CD14-positive monocyte (primary cell): Measurements from ENCODE around the gene ACTR2. TPM values are rescaled to one million over a fixed set of nuclear protein-coding genes. Genes with fewer than 3 reads are reported as not detected.
A peak's percentile ranks its signal among the peaks of the same experiment; 100 is the strongest.

Experiments used
- DNase-seq, 3 donors: peaks; one replicate each; pipeline ENCODE4 v3.0.0-alpha.2; 2011 to 2022
- H2AFZ ChIP-seq: 2 replicates; pipeline ENCODE4 v1.6.0; 2012; ENCODE audit warnings: mild to moderate bottlenecking, low read depth, low read length, inconsistent platforms; ENCODE audit not compliant: insufficient read depth, poor library complexity, severe bottlenecking
- H3K27ac ChIP-seq, 2 donors: 1 replicate in 1 of 2; 2 replicates in 1 of 2; pipeline ENCODE4 v1.5.1; 2012 to 2013; ENCODE audit warnings: low read length in 2 of 2, control low read depth in 1 of 2, inconsistent platforms in 1 of 2, low read depth in 1 of 2, mild to moderate bottlenecking in 1 of 2
- H3K27me3 ChIP-seq, 2 donors: one replicate each; pipeline versions ENCODE4 v1.6.0 to v1.6.1; 2011 to 2013; ENCODE audit warnings: low read length in 2 of 2; ENCODE audit not compliant: control insufficient read depth in 2 of 2, insufficient read depth in 2 of 2
- H3K36me3 ChIP-seq, 2 donors: replicated peaks in 1 of 2; 1 replicate in 1 of 2; 2 replicates in 1 of 2; pipeline versions ENCODE4 v1.5.1 to v1.6.1; 2012 to 2013; ENCODE audit warnings: low read length in 2 of 2, control low read depth in 1 of 2, inconsistent platforms in 1 of 2, mild to moderate bottlenecking in 1 of 2; ENCODE audit not compliant: insufficient read depth in 2 of 2, control insufficient read depth in 1 of 2
- H3K4me1 ChIP-seq, 2 donors: 1 replicate in 1 of 2; 2 replicates in 1 of 2; pipeline versions ENCODE4 v1.5.1 to v1.6.1; 2012 to 2013; ENCODE audit warnings: low read length in 2 of 2, control low read depth in 1 of 2, inconsistent platforms in 1 of 2, mild to moderate bottlenecking in 1 of 2, moderate library complexity in 1 of 2; ENCODE audit not compliant: insufficient read depth in 2 of 2, control insufficient read depth in 1 of 2
- H3K4me2 ChIP-seq: replicated peaks from 2 replicates; pipeline ENCODE3; 2012; ENCODE audit warnings: low read length, moderate library complexity, mild to moderate bottlenecking; ENCODE audit not compliant: poor library complexity, severe bottlenecking; ENCODE audit errors: extremely low read depth
- H3K4me3 ChIP-seq, 3 experiments: fragments of 200-600 bp in 1 of 3; sonication (generic) in 1 of 3; replicated peaks in 1 of 3; 1 replicate in 2 of 3; 2 replicates in 1 of 3; pipeline ENCODE4 v1.5.1; 2011 to 2013; ENCODE audit warnings: low read length in 3 of 3, mild to moderate bottlenecking in 3 of 3, control low read depth in 2 of 3, low read depth in 2 of 3, inconsistent platforms in 1 of 3, moderate library complexity in 1 of 3
- H3K79me2 ChIP-seq: 2 replicates; pipeline ENCODE4 v1.6.0; 2012; ENCODE audit warnings: mild to moderate bottlenecking, control low read depth, inconsistent platforms, low read length, moderate library complexity; ENCODE audit not compliant: insufficient read depth
- H3K9ac ChIP-seq: 2 replicates; pipeline ENCODE4 v1.6.0; 2017; ENCODE audit warnings: low read length, mild to moderate bottlenecking; ENCODE audit not compliant: insufficient read depth, poor library complexity, severe bottlenecking
- H3K9me3 ChIP-seq, 2 donors: replicated peaks in 1 of 2; 1 replicate in 1 of 2; 2 replicates in 1 of 2; pipeline versions ENCODE4 v1.5.1 to v1.6.1; 2012 to 2013; ENCODE audit warnings: low read length in 2 of 2, control low read depth in 1 of 2; ENCODE audit not compliant: control insufficient read depth in 1 of 2, insufficient read depth in 1 of 2
- H4K20me1 ChIP-seq: 2 replicates; pipeline ENCODE4 v1.6.0; 2012; ENCODE audit warnings: mild to moderate bottlenecking, low read length, control low read depth, moderate library complexity; ENCODE audit not compliant: insufficient read depth
- H3K27ac Mint-ChIP-seq, 7 donors: one replicate each; pipeline ENCODE4 v1.8.0; 2020; ENCODE audit warnings: mild to moderate bottlenecking in 7 of 7, mixed read lengths in 7 of 7, moderate library complexity in 6 of 7, inconsistent platforms in 2 of 7
- H3K27me3 Mint-ChIP-seq, 3 donors: one replicate each; pipeline ENCODE4 v1.8.0; 2021 to 2022; ENCODE audit warnings: low read depth in 3 of 3, mild to moderate bottlenecking in 3 of 3, mixed read lengths in 3 of 3, moderate library complexity in 3 of 3, inconsistent platforms in 1 of 3
- H3K36me3 Mint-ChIP-seq, 2 donors: one replicate each; pipeline ENCODE4 v1.8.0; 2020; ENCODE audit warnings: mixed read lengths in 2 of 2, inconsistent platforms in 1 of 2, mild to moderate bottlenecking in 1 of 2
- H3K4me1 Mint-ChIP-seq: one replicate; pipeline ENCODE4 v1.8.0; 2020; ENCODE audit warnings: mild to moderate bottlenecking, mixed read lengths
- H3K4me3 Mint-ChIP-seq, 2 donors: one replicate each; pipeline ENCODE4 v1.8.0; 2020; ENCODE audit warnings: mild to moderate bottlenecking in 2 of 2, mixed read lengths in 2 of 2, moderate library complexity in 1 of 2
- H3K9me3 Mint-ChIP-seq, 7 donors: one replicate each; pipeline ENCODE4 v1.8.0; 2020 to 2022; ENCODE audit warnings: mixed read lengths in 7 of 7, mild to moderate bottlenecking in 6 of 7, moderate library complexity in 6 of 7, inconsistent platforms in 2 of 7
- WGBS: methylation state at CpG from one replicate; pipeline ENCODE4 v1.1.5; 2013; ENCODE audit warnings: missing lambda C conversion rate; ENCODE audit not compliant: insufficient coverage; 5-methylcytosine and 5-hydroxymethylcytosine counted together
- intact Hi-C, 2 donors: fragments of 100-400 bp; cut with micrococcal nuclease; formaldehyde crosslinking; loops; one replicate each; pipeline versions ENCODE4 v1.15.0 to v1.15.1; 2023
- polyA plus RNA-seq, 3 donors: library from polyadenylated mRNA; depleted of rRNA in 1 of 3; unstranded in 2 of 3; stranded (reverse) in 1 of 3; fragments of 300-500 nt in 2 of 3; fragments of >200 nt in 1 of 3; fragmentation: Illumina TruSeq in 2 of 3; gene quantifications; 1 replicate in 2 of 3; 2 replicates in 1 of 3; pipeline ENCODE4 v1.2.3, GENCODE V29; 2012 to 2021
- TF ChIP-seq, protein P1 (sequence below): fragments of 200-600 bp; IDR thresholded peaks from one replicate; pipeline ENCODE4 v1.8.0; 2022; ENCODE audit warnings: antibody characterized with exemption, mild to moderate bottlenecking

Gene ACTR2
- polyA plus RNA-seq, 3 donors = 88.7 to 560 (median 342) TPM

DNA sequence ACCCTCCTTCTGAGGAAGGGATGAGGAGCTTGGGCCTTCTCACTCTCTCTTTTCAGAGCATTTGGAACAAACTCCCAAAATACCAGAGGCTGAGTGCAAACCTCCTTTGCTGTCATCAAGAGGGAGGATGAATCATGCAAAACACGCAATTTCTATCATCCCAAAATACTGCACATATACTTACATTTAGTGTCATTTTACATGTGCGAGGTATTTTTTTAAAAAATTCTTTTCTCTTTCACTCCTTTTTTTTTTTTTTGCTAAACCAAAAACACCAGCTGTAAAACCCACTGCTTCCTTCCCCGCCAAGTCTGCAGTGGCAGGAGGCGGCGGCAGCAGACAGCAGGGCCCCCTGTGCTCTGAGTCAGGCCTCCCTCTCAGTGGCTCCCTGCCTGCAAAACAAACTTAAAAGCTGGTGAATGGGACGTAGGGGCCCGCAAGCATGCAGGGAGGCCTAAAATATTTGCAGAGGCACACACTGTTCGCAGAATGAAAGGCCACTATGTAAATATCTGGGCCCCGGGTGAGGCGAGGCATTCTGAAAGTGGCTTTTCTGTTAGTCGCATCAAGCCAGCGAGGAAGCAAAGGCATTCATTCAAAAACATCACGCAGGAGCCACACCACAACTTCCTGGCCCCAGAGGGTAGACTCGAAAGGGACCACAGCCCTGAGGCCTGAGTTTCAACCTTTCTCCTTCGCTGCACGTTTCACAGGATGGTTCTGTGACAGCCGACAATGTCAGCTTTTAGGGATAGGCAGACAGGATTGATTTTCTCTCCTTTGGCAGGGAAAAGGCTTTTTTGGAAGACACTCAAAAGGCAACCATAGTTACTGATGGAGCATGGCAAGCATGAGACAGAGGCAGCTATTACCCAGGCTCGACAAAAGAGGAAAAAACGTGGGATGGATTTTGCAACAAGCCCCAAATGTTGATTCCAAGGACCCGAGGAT is 73.4 kb downstream of the ACTR2 start:
- peaks cover 8 to 14% of the 10 kb centered on the region in 2 donors for H3K4me1 ChIP-seq
- TF ChIP-seq, protein P1, sequence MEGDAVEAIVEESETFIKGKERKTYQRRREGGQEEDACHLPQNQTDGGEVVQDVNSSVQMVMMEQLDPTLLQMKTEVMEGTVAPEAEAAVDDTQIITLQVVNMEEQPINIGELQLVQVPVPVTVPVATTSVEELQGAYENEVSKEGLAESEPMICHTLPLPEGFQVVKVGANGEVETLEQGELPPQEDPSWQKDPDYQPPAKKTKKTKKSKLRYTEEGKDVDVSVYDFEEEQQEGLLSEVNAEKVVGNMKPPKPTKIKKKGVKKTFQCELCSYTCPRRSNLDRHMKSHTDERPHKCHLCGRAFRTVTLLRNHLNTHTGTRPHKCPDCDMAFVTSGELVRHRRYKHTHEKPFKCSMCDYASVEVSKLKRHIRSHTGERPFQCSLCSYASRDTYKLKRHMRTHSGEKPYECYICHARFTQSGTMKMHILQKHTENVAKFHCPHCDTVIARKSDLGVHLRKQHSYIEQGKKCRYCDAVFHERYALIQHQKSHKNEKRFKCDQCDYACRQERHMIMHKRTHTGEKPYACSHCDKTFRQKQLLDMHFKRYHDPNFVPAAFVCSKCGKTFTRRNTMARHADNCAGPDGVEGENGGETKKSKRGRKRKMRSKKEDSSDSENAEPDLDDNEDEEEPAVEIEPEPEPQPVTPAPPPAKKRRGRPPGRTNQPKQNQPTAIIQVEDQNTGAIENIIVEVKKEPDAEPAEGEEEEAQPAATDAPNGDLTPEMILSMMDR = no peak
- peak in 1 of 3 donors; percentile 27 for DNase-seq
- peak overlapping the region; percentile 56 for H3K4me2 ChIP-seq
- Mint-ChIP-seq H3K4me1 (peaks cover 24% of the 10 kb centered on the region), H3K36me3 (no peaks in the 10 kb centered on the region), H3K27ac (no peak overlapping the region), H3K27me3 (peaks cover 14 to 16% (median 15%) of the 10 kb centered on the region in 3 donors), H3K9me3 (peaks cover 0 to 2% (median 0%) of the 10 kb centered on the region in 7 donors), H3K4me3 (peak overlapping the region; percentile 71 to 84)
- H3K9ac ChIP-seq = peak overlapping the region; percentile 19
- H3K79me2 ChIP-seq = no peaks in the 10 kb centered on the region
- peak overlapping the region in 1 of 3 experiments; percentile 48 for H3K4me3 ChIP-seq
- peak overlapping the region; percentile 62 for H2AFZ ChIP-seq
- no peak overlapping the region for H3K27ac ChIP-seq
- H3K27me3 ChIP-seq = peaks cover 0 to 3% of the 10 kb centered on the region in 2 donors
- H3K36me3 ChIP-seq = no peaks in the 10 kb centered on the region
- intact Hi-C loops = no loop called here
- no peaks in the 10 kb centered on the region for H3K9me3 ChIP-seq
- WGBS = under 1% methylated on average over 17 of the region's 20 CpGs
- no peaks in the 10 kb centered on the region for H4K20me1 ChIP-seq

DNA sequence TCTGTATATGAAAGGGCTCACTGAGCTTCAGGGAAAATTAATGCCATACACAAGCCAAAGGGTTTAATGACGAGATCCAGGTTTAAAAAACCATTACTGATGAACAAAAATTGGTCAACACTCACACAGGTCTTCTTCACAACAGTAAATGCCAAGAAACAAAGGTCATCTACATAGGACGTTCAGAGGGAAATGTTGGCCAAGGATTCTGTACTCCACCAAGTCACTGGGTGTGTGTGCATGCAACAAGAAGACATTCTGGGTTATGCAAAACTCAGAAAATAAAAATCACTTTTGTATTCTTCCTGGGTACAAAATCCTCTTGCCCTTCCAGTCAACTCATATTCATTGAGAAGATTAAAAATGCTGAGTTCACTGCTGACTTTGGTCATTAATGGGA is 78.3 kb downstream of the ACTR2 start:
- H3K79me2 ChIP-seq = no peaks in the 10 kb centered on the region
- Mint-ChIP-seq H3K27ac (no peak overlapping the region), H3K4me3 (no peak overlapping the region), H3K36me3 (no peaks in the 10 kb centered on the region), H3K4me1 (peaks cover 15% of the 10 kb centered on the region), H3K27me3 (peaks cover 8 to 10% (median 9%) of the 10 kb centered on the region in 3 donors), H3K9me3 (peaks cover 0 to 3% (median 0%) of the 10 kb centered on the region in 7 donors)
- peaks cover 6 to 8% of the 10 kb centered on the region in 2 donors for H3K4me1 ChIP-seq
- no peak overlapping the region for H3K4me3 ChIP-seq
- no CpG with 5 or more reads among the region's 2 CpGs for WGBS
- H2AFZ ChIP-seq = no peak overlapping the region
- H3K9ac ChIP-seq = no peak overlapping the region
- H3K36me3 ChIP-seq = no peaks in the 10 kb centered on the region
- TF ChIP-seq, protein P1 = no peak
- intact Hi-C loops = no loop called here
- no peak for DNase-seq
- H3K9me3 ChIP-seq = no peaks in the 10 kb centered on the region
- H3K27ac ChIP-seq = no peak overlapping the region
- H3K4me2 ChIP-seq = no peak overlapping the region
- no peaks in the 10 kb centered on the region for H4K20me1 ChIP-seq
- H3K27me3 ChIP-seq = peaks cover 0 to 3% of the 10 kb centered on the region in 2 donors
